ENCODE measurements around the gene KPNA1. TPM values are rescaled to one million over a fixed set of nuclear protein-coding genes. Genes with fewer than 3 reads are reported as not detected.

The KPNA1 gene
- total RNA-seq, 1 experiment from 2014 or later, result 34.7 TPM

DNA sequence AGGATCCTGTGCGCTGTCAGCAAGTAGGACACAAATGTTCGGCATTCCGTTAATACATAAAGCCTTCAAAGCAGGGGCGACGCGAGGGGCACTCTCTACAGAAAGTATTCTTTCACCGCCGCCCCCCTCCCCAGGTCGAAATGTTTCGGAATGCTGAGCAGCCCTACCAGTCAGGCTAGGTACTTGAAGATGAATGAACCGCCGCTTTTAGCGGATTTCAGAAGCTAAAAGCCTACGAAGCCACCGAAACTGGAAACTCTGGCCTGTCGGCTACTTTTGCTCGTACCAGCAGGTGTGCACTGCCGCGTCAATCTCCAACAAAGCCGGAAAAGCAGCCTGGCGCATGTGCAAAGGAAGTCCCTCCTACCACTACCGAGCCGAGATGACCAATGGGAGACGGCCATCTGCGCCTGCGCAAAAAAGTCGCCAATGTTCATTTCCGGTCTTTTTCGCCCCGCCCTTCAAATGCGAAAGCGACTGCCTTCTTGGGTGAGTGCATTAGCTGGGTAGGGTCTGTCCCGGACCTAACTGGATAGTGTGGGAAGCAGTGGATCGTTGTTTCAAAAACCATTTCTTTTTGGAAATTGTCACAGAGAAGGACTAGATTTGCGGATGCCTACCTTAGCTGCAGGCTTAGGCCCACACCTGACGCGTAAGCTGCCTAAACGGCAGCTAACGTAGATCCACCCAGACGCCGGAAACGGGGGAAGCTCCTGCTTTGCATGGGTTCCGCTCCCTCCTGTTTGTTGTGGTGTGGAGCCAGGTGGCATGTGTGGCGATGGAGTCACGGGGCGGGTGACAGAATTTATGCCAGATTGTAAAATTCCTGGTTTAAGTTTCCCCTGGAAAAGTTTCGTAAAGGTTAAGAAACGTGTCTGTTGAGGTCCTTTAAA, 98.7 kb downstream of the KPNA1 start, which contains the start of gene WDR5B:
TSS of gene WDR5B (minus strand) at position 301 of the 893 bp plus-strand sequence. CDS start 534 bp downstream, outside the sequence.
- DNase-seq (ENCODE audit: low read depth), result peak; percentile 96

DNA sequence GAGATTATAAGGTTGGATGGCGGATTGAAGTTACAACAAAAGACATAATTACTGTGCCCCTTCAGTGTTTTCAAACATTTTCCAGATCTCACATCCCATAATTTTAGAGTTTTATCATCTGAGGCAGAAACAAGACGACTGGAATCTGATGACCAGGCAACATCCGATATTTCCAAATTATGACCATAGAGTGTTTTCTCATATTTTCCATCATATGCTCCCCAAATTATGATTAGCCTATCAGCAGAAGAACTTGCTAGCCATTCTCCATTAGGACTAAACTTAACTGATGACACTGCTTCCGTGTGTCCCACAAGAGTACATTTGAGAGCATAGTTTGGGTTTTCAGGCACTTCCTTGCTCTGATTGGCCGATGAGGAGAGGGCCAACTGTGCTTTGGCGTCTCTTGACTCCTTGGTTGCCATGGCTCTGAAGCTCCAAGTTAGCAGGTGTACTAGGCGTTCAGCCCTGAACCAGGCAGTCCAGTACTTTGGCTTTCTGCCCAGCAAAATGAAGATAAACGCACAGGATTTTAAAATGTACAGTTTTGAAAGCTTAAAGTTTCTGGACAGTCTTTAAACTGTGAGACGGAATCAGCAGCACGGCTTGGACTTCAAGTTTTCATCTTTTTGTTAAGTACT, 99.5 kb downstream of the KPNA1 start:
- DNase-seq (ENCODE audit: low read depth), result peak; percentile 50

DNA sequence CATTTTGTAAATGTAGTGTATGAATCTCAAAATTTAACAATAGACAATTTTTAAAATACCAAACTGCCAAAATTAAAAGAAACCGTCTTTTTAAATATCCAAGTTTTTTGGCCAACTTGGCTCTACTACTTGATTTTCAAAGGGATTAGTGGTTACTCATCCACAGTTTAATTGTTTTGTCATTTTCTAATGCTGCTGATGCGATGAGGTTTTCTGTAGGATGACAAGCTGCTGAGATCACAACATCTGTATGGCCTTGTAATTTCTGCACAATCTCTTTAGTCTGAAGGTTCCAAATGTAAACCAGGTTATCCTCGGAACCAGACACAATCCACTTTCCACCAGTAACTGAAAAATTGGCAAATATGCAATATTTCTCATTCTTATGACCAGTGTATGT, 100.3 kb downstream of the KPNA1 start:
- DNase-seq (ENCODE audit: low read depth), result no peak

DNA sequence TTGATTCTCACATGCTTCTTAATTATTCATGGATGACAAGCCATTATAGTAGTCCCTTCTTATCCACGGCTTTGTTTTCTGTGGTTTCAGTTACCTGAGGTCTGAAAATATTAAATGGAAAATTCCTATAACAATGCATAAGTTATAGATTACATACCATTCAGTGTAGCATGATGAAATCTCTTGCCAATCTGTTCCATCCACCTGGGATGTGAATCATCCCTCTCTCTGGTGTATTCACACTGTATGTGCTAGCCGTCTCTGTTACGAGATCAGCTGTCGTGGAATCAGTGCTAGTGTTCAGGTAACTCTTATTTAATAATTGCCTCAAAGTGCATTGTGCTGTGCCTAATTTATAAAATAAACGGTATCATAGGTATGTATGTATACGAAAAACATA, 104.1 kb downstream of the KPNA1 start:
- no peak for DNase-seq (ENCODE audit: low read depth)

DNA sequence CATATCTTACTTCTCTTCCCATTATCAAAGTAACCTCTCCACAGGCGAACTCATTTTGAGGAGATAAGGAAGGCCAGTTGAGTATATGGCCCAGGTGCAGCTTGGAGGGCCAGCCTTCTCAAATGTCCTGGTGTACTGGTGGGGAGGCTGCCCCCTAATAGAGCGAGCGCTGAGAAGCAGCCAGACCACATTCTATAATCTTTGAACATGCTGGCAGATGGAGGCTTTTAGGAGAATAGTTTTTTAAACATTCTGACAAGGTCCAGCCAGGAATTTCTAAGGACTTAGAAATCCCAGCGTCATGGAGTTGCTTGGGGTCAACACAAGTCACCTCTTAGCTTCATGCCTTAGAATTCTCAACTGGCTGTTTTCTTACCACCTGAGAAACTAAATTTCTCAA, 104.6 kb downstream of the KPNA1 start:
- DNase-seq (ENCODE audit: low read depth), result no peak

DNA sequence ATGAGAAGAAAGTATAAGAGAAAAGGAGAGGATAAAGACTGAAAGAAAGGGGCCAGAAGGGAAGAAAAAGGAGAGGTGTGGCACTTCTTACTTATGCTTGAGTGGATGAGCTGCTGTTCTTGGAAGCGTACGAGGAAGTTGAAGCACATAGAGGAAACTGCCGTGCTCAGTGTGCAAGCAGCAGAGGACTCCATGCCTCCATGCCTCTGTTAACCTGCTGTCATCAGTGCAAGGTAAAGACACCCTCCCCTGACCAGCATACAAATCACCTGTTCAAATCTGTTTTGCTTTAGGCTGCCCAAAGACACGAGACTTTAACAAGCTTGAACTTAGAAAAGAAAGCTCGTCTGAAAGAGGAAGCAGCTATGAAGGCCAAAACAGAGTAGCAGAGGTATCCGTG, 105.3 kb downstream of the KPNA1 start:
- no peak for DNase-seq (ENCODE audit: low read depth)

DNA sequence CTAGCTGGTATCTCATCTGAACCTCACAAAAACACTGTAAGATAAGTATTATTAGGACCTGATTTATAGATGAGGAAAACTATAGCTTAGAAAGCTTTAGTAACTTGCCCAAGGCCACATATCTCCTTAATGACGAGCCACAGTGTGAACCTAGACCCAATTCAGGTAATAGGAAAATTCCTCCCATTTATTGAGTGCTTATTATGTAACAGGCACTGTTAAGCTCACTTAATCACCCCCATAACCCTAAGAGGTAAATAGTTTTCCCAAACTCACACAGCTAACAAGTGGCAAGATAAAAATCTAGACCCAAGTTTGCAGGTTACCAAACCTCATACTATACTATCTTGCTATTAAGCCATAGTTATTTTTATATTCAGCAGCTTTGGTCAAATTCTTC, 106.8 kb downstream of the KPNA1 start:
- no peak for DNase-seq (ENCODE audit: low read depth)

DNA sequence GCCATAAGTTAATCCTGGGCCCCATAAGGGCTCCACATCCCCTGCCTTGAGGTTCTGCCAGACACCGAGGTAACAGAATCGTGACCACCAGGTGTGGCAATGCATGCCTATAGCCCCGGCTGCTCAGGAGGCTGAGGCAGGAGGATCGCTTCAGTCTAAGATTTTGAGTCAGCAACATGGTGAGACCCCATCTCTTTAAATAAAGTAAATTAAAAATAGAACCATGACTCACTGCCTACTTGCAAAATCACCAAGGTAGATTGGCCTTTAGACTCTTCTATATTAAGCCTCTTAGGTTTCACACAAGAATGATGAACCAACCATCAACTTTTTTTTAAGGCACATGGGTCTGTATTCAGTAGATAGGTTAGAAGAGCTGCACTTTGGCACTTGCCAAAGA, 108.5 kb downstream of the KPNA1 start:
- DNase-seq (ENCODE audit: low read depth), result no peak

DNA sequence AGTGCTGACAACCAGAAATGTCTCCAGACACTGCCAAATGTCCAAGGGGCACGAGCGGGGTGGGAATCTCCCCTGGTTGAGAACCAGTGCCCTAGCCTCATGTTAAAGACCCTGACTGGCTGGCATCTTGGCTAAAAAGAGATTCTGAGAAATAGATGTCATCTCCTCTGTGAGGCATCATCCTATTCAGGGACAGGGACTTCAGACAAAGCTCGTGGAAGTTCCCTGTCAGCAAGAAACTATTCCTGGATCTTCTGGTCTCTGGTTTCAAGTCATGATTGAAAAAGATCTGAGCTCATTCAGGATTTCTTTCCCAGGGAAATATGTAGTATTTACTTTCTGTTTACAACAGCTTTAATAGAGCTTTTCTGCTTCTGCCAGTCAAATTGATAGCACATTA, 109.7 kb downstream of the KPNA1 start:
- no peak for DNase-seq (ENCODE audit: low read depth)

DNA sequence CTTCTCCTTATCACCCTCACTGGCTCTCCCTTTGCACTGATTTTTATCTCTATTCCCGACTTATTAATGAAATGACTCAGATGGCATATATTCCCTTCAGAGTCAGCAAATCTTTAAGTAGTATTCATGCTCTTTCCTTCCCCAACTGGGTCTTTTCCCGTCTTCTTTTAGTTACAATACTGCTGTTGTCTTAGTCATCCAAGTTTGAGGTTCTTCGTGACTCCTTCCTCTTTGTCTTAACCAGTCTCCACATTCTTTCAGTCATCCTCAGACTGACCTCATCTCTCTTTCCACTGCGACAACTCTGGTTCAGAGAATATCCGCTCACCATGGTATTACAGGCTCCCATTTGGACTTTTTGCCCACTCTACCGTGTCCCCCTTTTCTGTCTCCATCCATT, 111.2 kb downstream of the KPNA1 start:
- peak; percentile 85 for DNase-seq (ENCODE audit: low read depth)

DNA sequence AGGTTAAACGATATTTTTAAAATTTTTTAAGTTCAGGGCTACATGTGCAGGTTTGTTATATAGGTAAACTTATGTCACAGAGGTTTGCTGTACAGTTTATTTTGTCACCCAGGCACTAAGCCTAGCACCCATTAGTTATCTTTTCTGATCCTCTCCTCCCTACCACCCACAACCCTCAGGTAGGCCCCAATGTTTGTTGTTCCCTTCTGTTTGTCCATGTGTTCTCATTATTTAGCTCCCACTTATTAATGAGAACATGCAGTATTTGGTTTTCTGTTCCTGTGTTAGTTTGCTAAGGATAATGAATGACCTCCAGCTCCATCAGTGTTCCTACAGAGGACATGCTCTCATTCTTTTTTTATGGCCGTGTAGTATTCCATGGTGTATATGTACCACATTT, 115.8 kb downstream of the KPNA1 start:
- DNase-seq (ENCODE audit: low read depth), result no peak

DNA sequence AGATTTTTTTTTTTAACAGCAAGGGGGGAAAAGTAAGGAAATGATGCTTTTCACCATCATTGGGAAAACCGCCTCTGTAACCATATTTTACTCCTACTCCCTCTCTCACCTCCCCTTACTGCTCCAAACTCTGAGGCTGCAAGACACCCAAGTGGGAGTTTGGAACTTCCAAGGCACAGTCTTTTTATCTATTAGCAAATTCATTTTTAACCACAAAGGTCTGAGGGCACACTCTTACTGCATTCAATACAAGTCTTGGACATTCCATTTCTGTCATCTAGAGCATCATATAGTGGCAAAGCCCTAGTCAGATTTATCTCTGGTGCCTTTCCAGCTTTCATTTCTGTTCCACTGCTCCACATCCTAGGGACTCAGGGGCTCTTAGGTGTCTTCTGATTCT, 117.5 kb downstream of the KPNA1 start:
- no peak for DNase-seq (ENCODE audit: low read depth)

DNA sequence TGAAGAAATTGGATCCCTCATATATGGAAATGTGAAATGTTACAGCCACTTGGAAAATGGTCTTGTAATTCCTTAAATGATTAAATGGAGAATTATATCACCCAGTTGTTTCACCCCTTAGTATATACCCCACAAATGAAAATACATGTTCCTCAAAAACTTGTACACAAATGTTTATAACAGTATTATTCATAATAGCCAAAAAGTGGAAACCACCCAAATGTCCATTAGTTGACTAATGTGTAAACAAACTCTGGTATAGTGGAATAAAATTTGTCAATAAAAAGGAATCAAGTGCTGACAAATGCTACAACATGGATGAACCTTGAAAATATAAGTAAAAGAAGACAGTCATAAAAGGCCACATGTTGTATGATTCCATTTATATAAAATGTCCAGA, 118.2 kb downstream of the KPNA1 start:
- DNase-seq (ENCODE audit: low read depth), result no peak

DNA sequence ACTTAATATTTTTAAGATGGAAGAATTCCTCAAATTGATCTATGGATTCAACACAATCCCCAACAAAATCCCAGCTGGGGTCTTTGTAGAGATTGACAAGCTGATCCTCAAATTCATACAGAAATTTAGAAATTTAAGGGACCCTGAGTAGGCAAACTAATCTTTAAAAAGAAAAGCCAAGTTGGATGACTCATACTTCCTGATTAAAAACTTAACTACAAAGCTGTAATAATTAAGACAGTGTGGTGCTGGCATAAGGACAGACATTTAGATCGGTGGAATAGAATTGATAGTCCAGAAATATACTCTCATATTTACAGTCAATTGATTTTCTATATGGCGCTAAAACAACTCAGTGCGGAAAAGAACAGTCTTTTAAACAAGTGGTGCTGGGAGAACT, 119.2 kb downstream of the KPNA1 start:
- peak; percentile 15 for DNase-seq (ENCODE audit: low read depth)

DNA sequence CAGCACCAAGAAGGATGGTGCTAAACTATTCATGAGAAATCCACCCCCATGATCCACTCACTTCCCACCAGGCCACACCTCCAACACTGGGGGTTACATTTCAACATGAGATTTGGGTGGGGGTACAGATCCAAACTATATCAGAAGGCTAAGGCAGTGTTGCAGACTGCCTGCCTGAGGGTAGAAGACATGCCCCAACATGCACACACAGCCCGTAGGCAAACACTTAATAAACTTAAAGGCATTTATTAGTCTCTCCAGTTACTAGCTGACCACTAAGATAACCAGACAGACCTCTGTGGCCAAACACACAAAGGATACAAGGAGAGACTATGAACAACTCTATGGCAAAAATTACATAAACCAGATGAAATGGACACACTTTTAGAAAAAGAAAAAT, 120.6 kb downstream of the KPNA1 start:
- no peak for DNase-seq (ENCODE audit: low read depth)

DNA sequence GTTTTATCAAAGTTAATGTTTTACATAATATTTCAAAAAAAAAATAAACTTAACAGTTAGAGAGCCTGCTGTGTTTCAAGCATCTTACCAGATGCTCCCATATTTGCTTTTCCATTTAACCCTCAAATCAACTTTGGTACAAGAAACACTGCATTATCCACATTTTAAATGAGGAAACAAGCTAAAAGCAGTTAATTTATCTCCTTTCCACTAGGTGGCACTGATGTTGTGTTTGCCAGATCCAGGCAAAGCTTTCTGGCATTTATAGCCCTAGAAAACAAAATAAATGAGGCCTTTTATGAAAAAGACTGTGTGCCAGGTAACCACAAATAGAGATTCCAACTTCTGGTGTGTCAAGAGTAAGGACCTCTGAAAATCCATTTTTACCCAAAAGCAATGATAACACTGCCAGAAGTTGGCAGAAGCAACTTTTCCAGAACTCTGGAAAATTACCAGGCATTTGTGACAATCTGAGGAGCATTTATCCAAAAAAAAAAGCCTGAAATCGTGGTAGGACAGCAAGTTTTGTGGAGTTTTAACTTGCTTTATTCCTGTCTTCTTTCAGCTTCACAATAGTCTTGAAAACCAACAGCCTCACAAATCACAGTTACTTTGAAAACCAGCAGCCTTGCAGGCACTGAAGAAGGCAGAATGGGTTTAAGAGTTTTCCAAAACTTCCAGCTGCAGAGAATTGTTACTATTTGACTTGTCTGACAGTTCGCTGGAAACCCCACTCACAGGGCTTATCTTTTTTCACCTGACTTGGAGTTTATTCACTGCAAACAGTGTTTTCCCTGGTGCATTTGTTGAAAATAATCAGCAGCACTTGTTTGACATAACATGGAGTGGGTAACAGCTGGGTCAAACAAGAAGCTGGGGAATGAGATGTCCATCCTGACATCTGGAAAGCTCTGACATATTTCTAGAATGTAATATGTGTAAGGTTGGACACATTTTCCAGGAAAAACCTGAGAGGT, 121.6 kb downstream of the KPNA1 start:
- DNase-seq (ENCODE audit: low read depth), result peak; percentile 59

DNA sequence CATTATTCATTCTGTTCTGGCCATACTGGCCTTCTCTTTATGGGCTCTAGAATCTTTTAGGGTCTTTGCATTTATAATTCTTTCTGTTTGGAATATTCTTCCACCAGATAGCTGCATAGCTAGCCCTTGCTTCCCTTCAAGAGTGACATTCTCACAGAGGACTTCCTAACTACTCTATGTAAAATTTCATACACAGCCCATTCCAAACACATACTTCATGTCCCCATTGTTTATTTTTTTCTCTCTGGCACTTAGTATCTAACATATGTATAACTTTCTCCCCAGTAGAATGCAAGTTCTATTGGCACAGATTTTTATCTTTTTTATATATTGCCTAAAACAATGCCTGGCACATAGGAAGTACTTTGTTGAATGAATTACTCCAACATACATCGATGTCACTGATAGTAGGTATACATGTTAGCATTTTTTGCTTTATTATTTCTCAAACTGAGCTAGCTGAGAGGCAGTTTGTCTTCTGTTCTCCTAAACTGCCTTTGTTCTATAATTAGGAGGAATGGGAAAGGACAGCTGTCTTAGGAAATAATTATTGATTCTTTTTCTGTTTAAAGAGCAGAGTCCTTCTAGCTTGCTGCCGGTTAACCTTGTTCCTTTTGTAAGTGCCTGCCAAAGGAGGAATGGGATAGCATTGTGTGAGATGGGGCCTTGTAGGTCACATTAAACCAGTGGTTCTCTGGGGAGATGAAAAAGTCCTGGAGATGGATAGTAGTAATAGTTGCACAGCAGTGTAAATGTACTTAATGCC, 122.9 kb downstream of the KPNA1 start:
- DNase-seq (ENCODE audit: low read depth), result no peak

DNA sequence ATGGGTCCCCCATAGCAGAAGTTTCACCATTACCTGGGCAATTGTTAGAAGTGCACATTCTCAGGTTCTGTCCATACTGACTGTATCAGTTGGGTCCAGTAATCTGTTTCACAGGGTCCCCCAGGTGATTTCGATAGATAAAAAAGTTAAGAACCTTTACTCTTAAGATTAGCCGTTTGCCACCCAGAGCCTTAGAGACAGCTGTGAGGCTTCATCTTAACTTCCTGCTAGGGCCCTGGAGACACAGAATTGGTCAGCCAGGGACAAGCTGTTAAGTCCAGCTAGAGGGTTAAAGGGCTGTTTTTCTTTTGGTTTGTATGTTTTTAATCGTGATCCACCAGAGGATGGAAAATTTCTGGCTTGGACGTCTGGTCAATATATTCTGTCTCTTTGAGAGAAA, 124.1 kb downstream of the KPNA1 start:
- DNase-seq (ENCODE audit: low read depth), result no peak

DNA sequence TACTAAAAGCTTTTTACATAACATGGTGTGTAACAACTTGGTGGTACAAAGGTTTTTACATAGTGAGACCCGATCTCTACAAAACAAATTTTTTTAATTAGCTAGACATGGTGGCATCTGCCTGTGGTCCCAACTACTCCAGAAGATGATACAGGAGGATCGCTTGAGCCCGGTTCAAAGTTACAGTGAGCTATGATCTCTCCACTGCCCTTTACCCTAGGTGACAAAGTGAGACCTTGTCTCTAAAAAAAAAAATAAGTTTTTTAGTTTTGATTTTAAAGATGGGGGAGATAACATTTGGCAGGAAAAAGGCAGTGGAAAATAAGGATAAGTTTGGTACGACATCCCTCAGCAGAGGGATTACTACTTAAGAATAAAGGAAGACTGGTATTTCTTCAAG, 124.8 kb downstream of the KPNA1 start:
- DNase-seq (ENCODE audit: low read depth), result no peak

DNA sequence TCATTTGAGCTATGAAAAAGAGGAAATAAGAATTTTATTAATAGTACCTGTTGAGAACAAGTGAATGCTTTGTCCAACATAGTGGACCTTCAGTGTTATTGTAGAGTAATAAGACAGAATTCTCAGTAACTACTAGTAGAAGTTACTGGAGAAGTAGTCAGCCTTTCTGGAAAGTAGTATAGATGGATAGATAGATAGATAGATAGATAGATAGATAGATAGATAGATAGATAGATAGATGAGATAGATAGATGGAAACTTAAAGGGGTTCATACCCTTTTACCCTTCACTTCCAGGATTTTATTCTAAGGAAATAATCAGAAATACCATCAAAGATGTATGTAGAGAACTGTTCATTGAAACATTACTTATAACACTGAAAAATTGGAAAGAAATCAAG, 125.5 kb downstream of the KPNA1 start:
- DNase-seq (ENCODE audit: low read depth), result no peak

DNA sequence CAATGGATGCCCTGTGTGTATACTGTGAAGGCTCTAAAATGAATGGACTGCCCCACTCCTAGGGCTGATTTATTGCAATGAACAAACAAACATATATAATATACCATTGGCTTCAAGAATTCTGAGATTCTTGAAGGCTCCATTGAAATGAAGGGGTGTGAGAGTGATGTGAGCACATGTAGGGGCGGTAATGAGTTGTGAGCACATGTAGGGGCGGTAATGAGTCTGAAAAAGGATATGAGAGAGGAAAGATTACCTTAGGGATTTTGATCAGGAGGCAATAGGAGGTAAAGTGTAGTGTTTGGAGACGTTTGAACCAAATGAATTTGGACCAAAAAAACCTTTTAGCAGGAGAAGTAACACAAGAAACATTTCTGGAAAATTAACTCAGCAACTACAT, 127.0 kb downstream of the KPNA1 start:
- DNase-seq (ENCODE audit: low read depth), result no peak
